NB4 (cell line): ENCODE data around the gene SLC5A4.
"Not testable (repeated sequence)": the region's sequence is repeated elsewhere in the genome, so short reads cannot be mapped to it uniquely, and the experiment has no call there.

ENCODE experiments used
- MYC ChIP-seq: IDR thresholded peaks from 2 replicates; pipeline ENCODE4 v1.6.1; 2011; ENCODE audit warnings: low read depth, low read length
- POLR2A ChIP-seq: IDR thresholded peaks from 2 replicates; pipeline ENCODE4 v1.6.1; 2011; ENCODE audit warnings: mild to moderate bottlenecking; ENCODE audit not compliant: insufficient read length; ENCODE audit errors: extremely low read depth
- TF ChIP-seq, protein P1 (sequence below): IDR thresholded peaks from one replicate; pipeline ENCODE4 v1.5.1; 2012; ENCODE audit warnings: low read depth, low read length
- TF ChIP-seq, protein P2 (sequence below): IDR thresholded peaks from 2 replicates; pipeline ENCODE4 v1.6.1; 2011; ENCODE audit warnings: low read depth, low read length

DNA sequence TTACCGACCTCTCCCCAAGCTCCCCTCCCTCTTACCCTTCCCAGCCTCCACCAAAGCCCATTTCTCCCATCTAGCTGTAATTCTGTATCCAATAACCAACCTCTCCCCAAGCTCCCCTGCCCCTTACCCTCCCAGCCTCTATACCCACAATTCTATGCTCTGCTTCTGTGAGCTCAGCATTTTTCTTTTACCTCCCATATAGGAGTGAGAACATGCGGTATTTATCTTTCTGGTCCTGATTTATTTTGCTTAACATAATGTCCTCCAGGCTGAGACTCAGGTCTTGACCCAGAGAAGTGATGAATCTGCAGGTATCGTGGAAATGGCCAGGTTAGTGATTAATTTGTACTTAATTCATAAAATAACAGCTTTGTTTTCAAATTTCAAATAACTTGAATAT is 59.2 kb downstream of the SLC5A4 start:
- TF ChIP-seq MYC, POLR2A: not testable (repeated sequence)
- TF ChIP-seq, protein P1, sequence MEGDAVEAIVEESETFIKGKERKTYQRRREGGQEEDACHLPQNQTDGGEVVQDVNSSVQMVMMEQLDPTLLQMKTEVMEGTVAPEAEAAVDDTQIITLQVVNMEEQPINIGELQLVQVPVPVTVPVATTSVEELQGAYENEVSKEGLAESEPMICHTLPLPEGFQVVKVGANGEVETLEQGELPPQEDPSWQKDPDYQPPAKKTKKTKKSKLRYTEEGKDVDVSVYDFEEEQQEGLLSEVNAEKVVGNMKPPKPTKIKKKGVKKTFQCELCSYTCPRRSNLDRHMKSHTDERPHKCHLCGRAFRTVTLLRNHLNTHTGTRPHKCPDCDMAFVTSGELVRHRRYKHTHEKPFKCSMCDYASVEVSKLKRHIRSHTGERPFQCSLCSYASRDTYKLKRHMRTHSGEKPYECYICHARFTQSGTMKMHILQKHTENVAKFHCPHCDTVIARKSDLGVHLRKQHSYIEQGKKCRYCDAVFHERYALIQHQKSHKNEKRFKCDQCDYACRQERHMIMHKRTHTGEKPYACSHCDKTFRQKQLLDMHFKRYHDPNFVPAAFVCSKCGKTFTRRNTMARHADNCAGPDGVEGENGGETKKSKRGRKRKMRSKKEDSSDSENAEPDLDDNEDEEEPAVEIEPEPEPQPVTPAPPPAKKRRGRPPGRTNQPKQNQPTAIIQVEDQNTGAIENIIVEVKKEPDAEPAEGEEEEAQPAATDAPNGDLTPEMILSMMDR = not testable (repeated sequence)
- TF ChIP-seq, protein P2, sequence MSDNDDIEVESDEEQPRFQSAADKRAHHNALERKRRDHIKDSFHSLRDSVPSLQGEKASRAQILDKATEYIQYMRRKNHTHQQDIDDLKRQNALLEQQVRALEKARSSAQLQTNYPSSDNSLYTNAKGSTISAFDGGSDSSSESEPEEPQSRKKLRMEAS = not testable (repeated sequence)
